Endothelial cell of umbilical vein (primary cell): ENCODE measurements around the gene TTLL11. TPM values are rescaled to one million over a fixed set of nuclear protein-coding genes. Genes with fewer than 3 reads are reported as not detected.

Experiments
- BruUV-seq: library from RNA; stranded (reverse); fragments of 400-500 nt; replicated peaks from 2 replicates; lab custom pipeline; 2021; lab: Mats Ljungman, UMichigan
- CTCF ChIA-PET: fragments of 300-600, 350-600 bp; sonication (Branson Sonifier 250); formaldehyde crosslinking; loops from one replicate; lab custom pipeline; 2021; ENCODE audit warnings: antibody characterized with exemption, inconsistent platforms; lab: Charles Lee
- POLR2A ChIA-PET: fragments of 300-600, 350-600 bp; sonication (Branson Sonifier 250); formaldehyde crosslinking; loops from one replicate; lab custom pipeline; 2021; ENCODE audit warnings: antibody characterized with exemption, inconsistent platforms; lab: Charles Lee
- DNase-seq: peaks from one replicate; pipeline ENCODE4 v3.0.0-alpha.2; 2011; ENCODE audit warnings: low read depth, low spot score
- FAIRE-seq: peaks from 2 replicates; lab custom pipeline; 2011; peaks lifted over from hg19 to GRCh38; lab: Jason Lieb, UNC
- H2AFZ ChIP-seq: 2 replicates; pipeline ENCODE4 v1.6.0; 2012; ENCODE audit warnings: low read depth, low read length, control low read depth, inconsistent platforms
- H3K27ac ChIP-seq: 2 replicates; pipeline ENCODE4 v1.5.1; 2011; ENCODE audit warnings: low read depth, mild to moderate bottlenecking, control low read depth, low read length, moderate library complexity; ENCODE audit not compliant: insufficient read depth
- H3K27me3 ChIP-seq, 2 experiments: 2 replicates each; pipeline versions ENCODE4 v1.6.0 to v1.6.1; 2011; ENCODE audit warnings: low read length in 2 of 2, mixed read lengths in 1 of 2; ENCODE audit not compliant: control insufficient read depth in 2 of 2, insufficient read depth in 2 of 2
- H3K36me3 ChIP-seq, 2 experiments: 2 replicates in 1 of 2; 3 replicates in 1 of 2; pipeline ENCODE4 v1.5.1; 2011; ENCODE audit warnings: low read length in 2 of 2, mild to moderate bottlenecking in 1 of 2, moderate library complexity in 1 of 2; ENCODE audit not compliant: control insufficient read depth in 2 of 2, insufficient read depth in 2 of 2; ENCODE audit errors: extremely low read depth in 1 of 2
- H3K4me1 ChIP-seq: 3 replicates; pipeline ENCODE4 v1.5.1; 2011; ENCODE audit warnings: mild to moderate bottlenecking, low read length; ENCODE audit not compliant: control insufficient read depth, insufficient read depth; ENCODE audit errors: extremely low read depth
- H3K4me2 ChIP-seq: 2 replicates; pipeline ENCODE4 v1.6.1; 2011; ENCODE audit warnings: low read length, control low read depth, mixed read lengths; ENCODE audit not compliant: insufficient read depth
- H3K4me3 ChIP-seq, 3 experiments: fragments of 200-600 bp in 1 of 3; sonication (generic), shearing (Covaris generic) in 1 of 3; replicated peaks in 1 of 3; 2 replicates each; pipeline ENCODE4 v1.5.1; 2011 to 2016; ENCODE audit warnings: control low read depth in 3 of 3, low read length in 3 of 3, mild to moderate bottlenecking in 2 of 3, inconsistent platforms in 1 of 3, low read depth in 1 of 3, moderate library complexity in 1 of 3; ENCODE audit not compliant: insufficient read depth in 1 of 3
- H3K79me2 ChIP-seq: 2 replicates; pipeline ENCODE4 v1.6.0; 2012; ENCODE audit warnings: low read length, inconsistent platforms; ENCODE audit not compliant: control insufficient read depth, insufficient read depth
- H3K9ac ChIP-seq: replicated peaks from 2 replicates; pipeline ENCODE3; 2011; ENCODE audit warnings: low read length, control low read depth; ENCODE audit not compliant: insufficient read depth; ENCODE audit errors: extremely low read depth
- H3K9me1 ChIP-seq: replicated peaks from 3 replicates; pipeline ENCODE4 v1.6.0; 2011; ENCODE audit warnings: mild to moderate bottlenecking, low read length; ENCODE audit not compliant: control insufficient read depth, insufficient read depth; ENCODE audit errors: extremely low read depth
- H3K9me3 ChIP-seq: replicated peaks from 2 replicates; pipeline ENCODE4 v1.5.1; 2012; ENCODE audit warnings: low read length, inconsistent platforms; ENCODE audit not compliant: control insufficient read depth, insufficient read depth
- H4K20me1 ChIP-seq: replicated peaks from 2 replicates; pipeline ENCODE3; 2011; ENCODE audit warnings: mild to moderate bottlenecking, low read length; ENCODE audit not compliant: control insufficient read depth, insufficient read depth; ENCODE audit errors: extremely low read depth
- CTCF ChIP-seq, 2 donors: IDR thresholded peaks; 1 replicate in 1 of 2; 2 replicates in 1 of 2; pipeline ENCODE4 v1.5.1; 2011; ENCODE audit warnings: low read length in 2 of 2, mild to moderate bottlenecking in 2 of 2, moderate library complexity in 2 of 2, control low read depth in 1 of 2, inconsistent platforms in 1 of 2, low read depth in 1 of 2; ENCODE audit not compliant: insufficient read depth in 1 of 2; ENCODE audit errors: extremely low read depth in 1 of 2
- EZH2 ChIP-seq: IDR thresholded peaks from 2 replicates; pipeline ENCODE4 v1.6.1; 2012; ENCODE audit warnings: borderline replicate concordance, low read depth, mild to moderate bottlenecking, moderate library complexity, low read length, inconsistent platforms; ENCODE audit not compliant: severe bottlenecking
- FOS ChIP-seq: IDR thresholded peaks from 2 replicates; pipeline ENCODE4 v1.6.1; 2011; ENCODE audit warnings: mild to moderate bottlenecking, low read length, moderate library complexity, borderline replicate concordance; ENCODE audit not compliant: insufficient read depth
- GATA2 ChIP-seq: IDR thresholded peaks from 2 replicates; pipeline ENCODE4 v1.7.0; 2011; ENCODE audit warnings: low read depth, mild to moderate bottlenecking, moderate library complexity, mixed read lengths, low read length; ENCODE audit not compliant: insufficient read length, insufficient read depth
- JUN ChIP-seq: IDR thresholded peaks from 2 replicates; pipeline ENCODE4 v1.6.1; 2011; ENCODE audit warnings: borderline replicate concordance, low read depth; ENCODE audit not compliant: insufficient read length, insufficient read depth
- MYC ChIP-seq: IDR thresholded peaks from one replicate; pipeline ENCODE4 v1.6.1; 2011; ENCODE audit warnings: mild to moderate bottlenecking, low read depth, low read length
- POLR2A ChIP-seq: IDR thresholded peaks from 2 replicates; pipeline ENCODE4 v1.6.1; 2012; ENCODE audit warnings: low read depth, mild to moderate bottlenecking, control low read depth, low read length
- POLR2AphosphoS5 ChIP-seq: IDR thresholded peaks from 2 replicates; pipeline ENCODE4 v1.6.1; 2012; ENCODE audit warnings: low read depth, mild to moderate bottlenecking, control low read depth, low read length, moderate library complexity; ENCODE audit not compliant: insufficient read depth
- dilution Hi-C: fragments of 300-500 bp; cut with MboI; formaldehyde crosslinking; loops from one replicate; pipeline ENCODE4 v1.15.0; 2019; ENCODE audit warnings: low sequenced_read_pairs; ENCODE audit not compliant: extremely low pct_ligation_motif_present
- intact Hi-C: fragments of 100-400 bp; cut with micrococcal nuclease; formaldehyde crosslinking; loops from one replicate; pipeline ENCODE4 v1.10.0; 2022
- polyA plus RNA-seq, 4 experiments: library from polyadenylated mRNA; depleted of rRNA in 3 of 4; stranded (reverse) in 3 of 4; unstranded in 1 of 4; fragments of >200 nt; gene quantifications; 2 replicates each; pipeline versions ENCODE4 v1.2.1 to v1.2.3, GENCODE V29; 2011 to 2012; ENCODE audit warnings: missing spikeins in 1 of 4
- total RNA-seq: library from RNA; stranded (reverse); gene quantifications from 2 replicates; pipeline ENCODE4 v1.2.3, GENCODE V29; 2021
- TF ChIP-seq, protein P1 (sequence below): IDR thresholded peaks from 2 replicates; pipeline ENCODE4 v1.6.1; 2011; ENCODE audit not compliant: insufficient read depth, insufficient read length

The TTLL11 gene
- total and polyA plus RNA-seq, 2 donors (not counting 3 experiments of a cell fraction or from before 2014, with no cell fraction given): 4.9 to 5.1 TPM

GRCh38 chr9:122080986-122081385 lies 12.1 kb downstream of the TTLL11 start:
- no peak for DNase-seq
- H3K9ac ChIP-seq: no peak overlapping the region
- no peak overlapping the region for H2AFZ ChIP-seq
- no TSS peak for BruUV-seq
- intact Hi-C loops: no loop called here
- no peaks in the 10 kb centered on the region for H4K20me1 ChIP-seq
- no peaks in the 10 kb centered on the region for H3K79me2 ChIP-seq
- no peak overlapping the region for H3K4me3 ChIP-seq
- CTCF ChIA-PET: no interaction called here
- H3K36me3 ChIP-seq: no peaks in the 10 kb centered on the region
- no peaks in the 10 kb centered on the region for H3K9me1 ChIP-seq
- FAIRE-seq: no peak
- no peak overlapping the region for H3K27ac ChIP-seq
- TF ChIP-seq FOS: no peak
- TF ChIP-seq POLR2A: no peak
- TF ChIP-seq, protein P1, sequence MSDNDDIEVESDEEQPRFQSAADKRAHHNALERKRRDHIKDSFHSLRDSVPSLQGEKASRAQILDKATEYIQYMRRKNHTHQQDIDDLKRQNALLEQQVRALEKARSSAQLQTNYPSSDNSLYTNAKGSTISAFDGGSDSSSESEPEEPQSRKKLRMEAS: no peak
- TF ChIP-seq POLR2AphosphoS5: no peak
- no peak for TF ChIP-seq MYC
- no peak for TF ChIP-seq GATA2
- no peak for TF ChIP-seq EZH2
- no peak for TF ChIP-seq JUN
- no peak for TF ChIP-seq CTCF (IDR thresholded peaks at IDR 0.05; ENCODE audit: extremely low read depth in 1 of 2, insufficient read depth in 1 of 2, low read depth in 1 of 2, low read length in 2 of 2)
- no peaks in the 10 kb centered on the region for H3K4me1 ChIP-seq
- dilution Hi-C loops: no loop called here
- POLR2A ChIA-PET: no interaction called here
- H3K9me3 ChIP-seq: no peaks in the 10 kb centered on the region
- no peaks in the 10 kb centered on the region for H3K27me3 ChIP-seq
- H3K4me2 ChIP-seq: no peak overlapping the region
